Activated T-helper 1 cell treated with anti-CD3 and anti-CD28 coated beads, Interleukin-12 subunit alpha, Interleukin-12 subunit beta, Interleukin-2, Interleukin-4 antibody, amounts not matched to agents 30 ng/mL and 10 ng/mL and 1 ng/mL, durations not matched to agents 14 hours and 24 hours and 36 hours (primary cell): ENCODE data around the gene SCAANT1. TPM values are rescaled to one million over a fixed set of nuclear protein-coding genes. Genes with fewer than 3 reads are reported as not detected.

Experiments used
- DNase-seq: peaks from one replicate; pipeline ENCODE4 v3.0.0; 2021; ENCODE audit warnings: low spot score
- H3K27ac Mint-ChIP-seq: one replicate; pipeline ENCODE4 v1.8.0; 2021; ENCODE audit warnings: mild to moderate bottlenecking, mixed read lengths
- H3K27me3 Mint-ChIP-seq: one replicate; pipeline ENCODE4 v1.8.0; 2022; ENCODE audit warnings: mild to moderate bottlenecking, moderate library complexity, mixed read lengths; ENCODE audit not compliant: insufficient read depth
- H3K36me3 Mint-ChIP-seq: one replicate; pipeline ENCODE4 v1.8.0; 2021; ENCODE audit warnings: low read depth, mixed read lengths
- H3K4me1 Mint-ChIP-seq: one replicate; pipeline ENCODE4 v1.8.0; 2021; ENCODE audit warnings: low read depth, mixed read lengths
- H3K4me3 Mint-ChIP-seq: one replicate; pipeline ENCODE4 v1.8.0; 2021; ENCODE audit warnings: mild to moderate bottlenecking, moderate library complexity, mixed read lengths
- H3K9me3 Mint-ChIP-seq: one replicate; pipeline ENCODE4 v1.8.0; 2021; ENCODE audit warnings: mixed read lengths
- intact Hi-C: fragments of 100-400 bp; cut with micrococcal nuclease; formaldehyde crosslinking; loops from one replicate; pipeline ENCODE4 v1.15.1; 2024
- total RNA-seq: library from RNA; stranded (reverse); gene quantifications from 2 replicates; pipeline ENCODE4 v1.2.3, GENCODE V29; 2022

Gene SCAANT1
- total RNA-seq, 1 donor from 2014 or later = not detected

DNA sequence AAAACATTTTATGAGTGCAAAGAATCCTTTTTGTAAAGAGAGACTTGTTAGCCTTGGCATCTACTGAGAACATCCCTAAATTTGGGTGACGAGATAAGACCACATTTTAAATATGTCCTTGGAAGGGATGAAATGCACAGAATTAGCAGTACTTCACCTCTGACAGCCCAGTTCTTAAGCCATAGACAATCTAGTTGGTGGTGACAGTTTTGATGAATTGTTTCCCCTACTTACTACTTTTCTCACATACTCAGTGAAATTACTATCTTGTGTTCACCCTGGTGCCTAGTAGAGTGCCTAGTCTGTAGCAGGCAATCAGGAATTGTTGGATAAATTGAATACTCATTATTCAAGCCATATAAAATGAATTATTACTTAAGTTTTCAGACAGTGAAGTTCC, 3.4 kb downstream of the SCAANT1 start:
- Mint-ChIP-seq H3K9me3 (no peaks in the 10 kb centered on the region), H3K27ac (no peak overlapping the region), H3K4me1 (peaks cover 37% of the 10 kb centered on the region), H3K27me3 (peaks cover 2% of the 10 kb centered on the region), H3K36me3 (peaks cover 11% of the 10 kb centered on the region), H3K4me3 (no peak overlapping the region)
- no peak for DNase-seq
- intact Hi-C loops = no loop called here

DNA sequence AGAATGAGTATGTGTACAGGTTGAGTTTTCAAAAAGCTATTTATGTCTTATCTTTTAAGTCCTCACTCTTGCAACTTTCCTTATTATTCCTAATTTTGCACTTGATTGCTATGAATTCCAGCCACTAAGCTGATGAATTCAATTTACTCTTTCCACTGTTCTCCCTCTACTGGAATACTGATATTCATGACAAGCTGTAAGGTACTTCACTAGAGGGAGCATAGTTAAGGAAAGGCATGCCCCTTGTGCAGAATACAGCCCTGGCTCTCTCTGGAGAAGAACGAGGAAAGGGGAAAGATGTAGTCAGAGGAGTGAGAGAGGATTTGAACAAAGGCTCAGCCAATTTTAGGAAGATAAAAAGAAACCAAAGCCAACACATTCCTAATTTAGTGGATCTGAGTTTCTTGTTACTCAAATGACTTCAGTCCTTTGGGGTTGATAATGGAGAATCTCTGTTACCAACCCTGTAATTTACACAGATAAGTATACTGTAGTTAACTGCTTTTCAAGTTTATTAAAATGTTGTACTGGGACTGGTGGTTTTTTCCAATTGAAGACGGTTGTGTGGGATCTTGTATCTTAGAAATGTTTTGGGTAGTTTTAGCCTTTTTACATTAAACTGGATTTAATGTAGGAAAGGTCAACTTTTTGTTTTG, 4.0 kb downstream of the SCAANT1 start:
- Mint-ChIP-seq H3K9me3 (no peaks in the 10 kb centered on the region), H3K27me3 (peaks cover 2% of the 10 kb centered on the region), H3K27ac (no peak overlapping the region), H3K36me3 (peaks cover 9% of the 10 kb centered on the region), H3K4me1 (peaks cover 32% of the 10 kb centered on the region), H3K4me3 (no peak overlapping the region)
- intact Hi-C loops = no loop called here
- no peak for DNase-seq

DNA sequence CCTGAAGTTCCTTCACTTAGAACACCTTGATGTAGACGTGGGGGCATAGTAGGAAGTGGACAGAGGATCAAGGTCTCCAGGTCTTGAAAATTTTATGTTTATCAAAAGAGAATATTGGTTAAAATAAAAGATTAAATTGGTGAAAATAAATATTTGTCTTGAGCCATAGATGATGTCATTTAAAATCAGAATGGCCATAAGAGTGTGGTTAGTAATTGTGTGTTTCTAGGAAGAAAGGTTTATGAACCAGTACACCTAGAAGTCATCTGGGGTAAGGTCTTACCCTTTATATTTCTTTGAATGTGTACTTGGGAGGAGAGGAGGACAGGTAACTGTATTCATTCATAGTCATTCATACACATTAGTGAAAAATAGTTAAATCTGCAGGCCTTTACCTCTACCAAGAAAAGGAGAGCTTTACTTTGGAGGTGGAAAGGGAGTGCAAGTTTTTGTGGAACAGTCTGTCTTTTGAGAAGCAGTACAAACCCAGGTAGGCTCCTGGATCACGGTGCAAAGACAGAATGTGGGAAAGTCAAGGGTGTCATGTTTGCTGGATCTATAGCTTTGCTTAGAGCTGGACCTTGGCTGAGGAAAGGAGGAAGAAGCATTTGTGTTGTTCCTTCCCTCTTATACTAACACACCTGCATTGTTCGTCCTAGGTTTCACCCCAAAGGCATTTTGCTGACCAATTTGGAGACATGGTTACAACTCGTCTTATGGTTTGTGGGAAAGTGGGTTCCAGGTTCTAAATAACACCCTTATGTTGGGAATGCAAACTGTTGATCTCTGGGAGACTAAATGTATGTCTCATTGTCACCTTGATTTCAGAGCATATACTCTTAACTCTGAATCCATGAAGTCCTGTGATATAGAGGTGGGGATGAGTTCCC, 6.2 kb downstream of the SCAANT1 start:
- intact Hi-C loops = no loop called here
- Mint-ChIP-seq H3K4me1 (peaks cover 20% of the 10 kb centered on the region), H3K36me3 (peaks cover 18% of the 10 kb centered on the region), H3K4me3 (no peak overlapping the region), H3K27ac (no peak overlapping the region), H3K9me3 (no peaks in the 10 kb centered on the region), H3K27me3 (no peaks in the 10 kb centered on the region)
- no peak for DNase-seq

DNA sequence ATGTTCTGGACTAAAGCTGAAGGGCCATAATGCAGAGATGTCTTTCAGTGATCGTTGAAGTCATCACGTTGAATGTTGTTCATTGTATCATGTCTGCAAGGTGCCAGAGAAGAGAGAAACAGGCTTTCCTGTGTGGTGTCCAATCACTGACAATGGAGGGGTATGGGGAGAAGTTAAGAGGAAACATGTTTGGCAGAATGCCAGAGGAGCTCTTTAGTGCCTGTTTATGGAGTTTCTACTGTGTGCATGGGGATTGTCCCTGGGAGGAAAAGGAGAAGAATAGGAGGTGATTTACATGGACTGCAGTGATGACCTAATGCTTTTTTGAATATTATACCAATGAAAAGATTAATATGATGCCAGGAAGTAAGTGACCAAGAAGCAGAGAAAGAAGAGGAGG, 11.7 kb downstream of the SCAANT1 start:
- Mint-ChIP-seq H3K9me3 (no peaks in the 10 kb centered on the region), H3K36me3 (peaks cover 38% of the 10 kb centered on the region), H3K4me1 (peaks cover 36% of the 10 kb centered on the region), H3K4me3 (no peak overlapping the region), H3K27me3 (no peaks in the 10 kb centered on the region), H3K27ac (peak overlapping the region; percentile 32)
- DNase-seq = no peak
- intact Hi-C loops = loop anchor here (1.0 kb wide), 1 partner anchor 10 kb away; no protein-coding TSS in a partner anchor

DNA sequence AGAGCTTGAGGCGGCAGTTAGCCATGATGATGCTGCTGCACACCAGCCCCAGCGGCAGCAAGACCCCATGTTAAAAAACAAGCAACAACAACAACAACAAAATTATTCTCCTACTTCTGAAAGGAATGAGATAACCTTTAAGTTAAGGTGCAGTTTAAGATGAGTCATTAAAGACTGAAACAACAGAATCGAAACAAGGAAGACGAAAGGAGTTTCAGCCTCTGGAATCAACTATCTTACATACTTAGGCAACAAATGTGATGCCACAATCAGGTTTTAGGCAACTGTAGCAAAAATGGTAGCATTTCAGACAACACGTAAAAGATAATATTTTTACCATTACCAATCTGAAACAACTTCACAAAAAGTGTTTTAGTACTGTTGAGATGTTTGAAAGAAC, 12.2 kb downstream of the SCAANT1 start:
- peaks cover 38% of the 10 kb centered on the region for H3K36me3 Mint-ChIP-seq
- H3K9me3 Mint-ChIP-seq = no peaks in the 10 kb centered on the region
- peaks cover 41% of the 10 kb centered on the region for H3K4me1 Mint-ChIP-seq
- intact Hi-C loops = loop anchor here (1.0 kb wide), 1 partner anchor 10 kb away; no protein-coding TSS in a partner anchor
- H3K4me3 Mint-ChIP-seq = no peak overlapping the region
- peak overlapping the region; percentile 77 for H3K27ac Mint-ChIP-seq
- no peak for DNase-seq
- H3K27me3 Mint-ChIP-seq = no peaks in the 10 kb centered on the region

DNA sequence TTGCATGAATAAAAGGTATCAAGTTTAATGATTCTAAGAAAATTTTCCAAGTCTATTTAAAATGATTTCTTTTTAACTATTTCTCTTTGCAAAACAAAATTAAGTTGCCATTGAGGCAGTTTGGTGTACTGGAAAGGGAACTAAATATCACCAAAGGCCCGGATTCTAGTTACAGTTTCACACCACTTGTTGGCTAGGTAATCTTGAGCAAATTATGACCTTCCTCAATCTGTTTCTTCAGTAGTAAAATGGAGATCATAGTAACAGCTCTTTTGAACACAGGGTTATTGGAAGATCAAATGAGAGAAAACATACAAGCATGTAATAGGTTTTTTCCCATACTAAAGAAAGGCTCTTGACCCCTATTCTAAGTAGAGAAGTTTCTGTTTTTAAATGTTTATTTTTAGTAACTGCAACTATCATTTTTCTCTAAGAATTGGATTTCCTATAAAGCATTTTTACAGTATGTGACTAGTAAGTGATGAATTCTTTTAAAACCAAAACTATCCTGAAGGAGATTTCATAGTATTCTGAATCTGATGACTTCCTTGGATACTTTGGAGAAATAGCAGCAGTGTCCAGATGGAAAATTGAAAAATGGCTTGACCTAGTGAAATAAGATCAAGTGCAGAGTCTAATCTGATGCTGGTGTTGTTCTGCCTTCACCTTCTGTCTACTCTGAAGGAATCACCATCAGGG, 15.7 kb downstream of the SCAANT1 start:
- Mint-ChIP-seq H3K27ac (no peak overlapping the region), H3K4me3 (no peak overlapping the region), H3K9me3 (no peaks in the 10 kb centered on the region), H3K4me1 (peaks cover 57% of the 10 kb centered on the region), H3K36me3 (peaks cover 34% of the 10 kb centered on the region), H3K27me3 (no peaks in the 10 kb centered on the region)
- intact Hi-C loops = no loop called here
- no peak for DNase-seq

DNA sequence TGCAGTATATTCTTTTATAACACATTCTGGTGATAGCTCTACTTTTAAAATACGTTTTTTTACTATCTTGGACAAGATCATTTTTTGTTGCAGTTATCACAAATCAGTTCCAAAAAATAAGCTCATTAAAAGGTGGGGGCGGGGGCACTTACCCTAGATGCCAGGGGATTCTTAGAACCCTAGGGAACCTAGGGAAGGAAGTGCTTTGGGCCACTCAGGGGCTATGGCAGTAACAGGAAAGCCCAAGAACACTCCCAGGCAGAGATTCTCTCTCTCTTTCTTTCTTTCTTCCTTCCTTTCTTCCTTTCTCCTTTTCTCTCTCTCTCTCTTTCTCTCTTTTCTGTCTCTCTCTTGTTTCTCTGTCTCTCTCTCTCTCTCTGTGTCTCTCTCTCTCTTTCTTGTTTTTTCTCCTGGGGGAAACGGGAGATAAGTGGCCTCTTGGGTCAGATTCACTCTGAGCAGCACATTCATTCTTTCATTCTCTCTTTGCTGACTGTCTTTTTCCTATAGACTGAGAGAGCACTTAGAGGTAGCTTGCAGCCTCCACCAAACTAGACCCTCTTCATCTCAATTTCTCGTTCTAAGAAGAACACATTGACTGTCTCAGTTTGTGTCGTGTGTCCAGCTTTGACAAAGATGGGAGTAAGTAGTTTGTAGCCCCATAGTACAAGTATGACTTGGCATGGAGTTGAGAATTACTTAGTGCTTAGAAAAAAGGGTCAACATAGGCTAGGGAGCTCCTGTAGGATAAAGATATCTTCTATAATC, 16.6 kb downstream of the SCAANT1 start:
- no peak for DNase-seq
- intact Hi-C loops = no loop called here
- peaks cover 55% of the 10 kb centered on the region for H3K4me1 Mint-ChIP-seq
- no peak overlapping the region for H3K4me3 Mint-ChIP-seq
- H3K36me3 Mint-ChIP-seq = peaks cover 31% of the 10 kb centered on the region
- peak overlapping the region; percentile 87 for H3K27ac Mint-ChIP-seq
- H3K27me3 Mint-ChIP-seq = no peaks in the 10 kb centered on the region
- H3K9me3 Mint-ChIP-seq = no peaks in the 10 kb centered on the region

DNA sequence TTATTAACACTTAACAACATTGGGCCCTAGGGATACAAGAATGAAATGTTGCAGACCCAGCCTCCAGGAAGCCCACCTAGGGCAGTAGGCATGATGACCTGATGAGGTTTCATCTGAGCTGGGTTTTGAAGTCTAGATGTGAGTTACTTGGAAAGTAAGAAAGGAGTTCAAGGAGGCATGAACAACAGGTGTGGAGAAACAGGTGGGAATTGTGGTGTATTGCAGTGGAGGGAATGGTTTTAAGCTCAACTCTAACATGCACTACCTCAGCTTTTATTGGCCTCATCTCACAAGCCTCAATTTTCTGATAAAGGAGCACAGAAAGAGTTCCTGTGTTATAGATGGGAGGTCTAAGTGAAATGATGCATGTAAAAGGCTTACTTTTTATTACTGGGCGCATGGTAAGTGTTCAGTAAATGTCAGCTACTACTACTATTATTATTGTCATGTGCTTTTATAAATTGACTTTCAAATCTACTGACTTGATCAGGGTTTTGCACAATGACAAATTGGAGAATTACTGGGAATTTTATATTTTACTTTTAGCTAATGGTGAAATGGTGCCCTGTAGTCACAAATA, 19.3 kb downstream of the SCAANT1 start:
- peaks cover 45% of the 10 kb centered on the region for H3K4me1 Mint-ChIP-seq
- intact Hi-C loops = no loop called here
- H3K27ac Mint-ChIP-seq = no peak overlapping the region
- H3K9me3 Mint-ChIP-seq = no peaks in the 10 kb centered on the region
- H3K36me3 Mint-ChIP-seq = peaks cover 14% of the 10 kb centered on the region
- no peaks in the 10 kb centered on the region for H3K27me3 Mint-ChIP-seq
- no peak overlapping the region for H3K4me3 Mint-ChIP-seq
- no peak for DNase-seq

DNA sequence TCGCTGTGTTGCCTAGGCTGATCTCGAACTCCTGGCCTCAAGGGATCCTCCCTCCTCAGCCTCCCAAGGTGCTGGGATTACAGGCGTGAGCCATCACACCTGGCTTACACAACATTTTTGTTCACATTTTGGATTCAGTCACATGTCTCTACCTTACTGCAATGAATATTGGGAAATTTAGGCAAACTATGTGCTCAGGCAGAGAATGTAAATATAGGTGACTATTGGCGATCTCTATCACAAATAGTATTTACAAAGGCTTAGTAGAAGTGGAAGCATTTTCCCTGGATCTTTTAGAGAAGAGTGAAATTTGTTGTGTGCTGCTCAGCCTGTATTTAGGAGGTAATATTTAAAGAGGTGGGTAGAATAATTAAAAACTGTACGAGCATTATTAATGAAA, 20.7 kb downstream of the SCAANT1 start:
- no peaks in the 10 kb centered on the region for H3K27me3 Mint-ChIP-seq
- peaks cover 10% of the 10 kb centered on the region for H3K36me3 Mint-ChIP-seq
- DNase-seq = no peak
- H3K27ac Mint-ChIP-seq = no peak overlapping the region
- H3K4me3 Mint-ChIP-seq = no peak overlapping the region
- no peaks in the 10 kb centered on the region for H3K9me3 Mint-ChIP-seq
- H3K4me1 Mint-ChIP-seq = peaks cover 34% of the 10 kb centered on the region
- intact Hi-C loops = no loop called here

DNA sequence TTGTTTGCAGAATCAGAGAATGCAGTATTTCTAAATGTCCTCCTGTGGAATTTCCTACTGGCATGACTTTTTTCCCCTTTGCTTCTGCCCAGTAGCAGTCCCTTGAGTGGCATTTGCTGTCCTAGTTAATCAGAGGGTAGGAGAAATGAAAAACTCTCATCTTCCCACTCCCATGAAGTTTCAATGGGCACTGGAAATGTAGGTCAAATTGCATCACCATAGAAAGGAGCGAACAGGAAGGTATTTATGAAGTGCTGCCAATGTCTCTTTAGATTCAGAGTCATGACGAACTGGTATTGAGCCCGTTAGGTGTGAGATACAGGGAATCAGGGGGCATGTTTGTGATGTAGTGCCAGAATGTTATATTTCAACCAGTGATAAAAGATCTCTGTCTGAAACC, 25.3 kb downstream of the SCAANT1 start:
- H3K27ac Mint-ChIP-seq = no peak overlapping the region
- H3K4me3 Mint-ChIP-seq = no peak overlapping the region
- no peaks in the 10 kb centered on the region for H3K27me3 Mint-ChIP-seq
- no peaks in the 10 kb centered on the region for H3K9me3 Mint-ChIP-seq
- H3K4me1 Mint-ChIP-seq = peaks cover 19% of the 10 kb centered on the region
- intact Hi-C loops = no loop called here
- no peak for DNase-seq
- peaks cover 8% of the 10 kb centered on the region for H3K36me3 Mint-ChIP-seq

DNA sequence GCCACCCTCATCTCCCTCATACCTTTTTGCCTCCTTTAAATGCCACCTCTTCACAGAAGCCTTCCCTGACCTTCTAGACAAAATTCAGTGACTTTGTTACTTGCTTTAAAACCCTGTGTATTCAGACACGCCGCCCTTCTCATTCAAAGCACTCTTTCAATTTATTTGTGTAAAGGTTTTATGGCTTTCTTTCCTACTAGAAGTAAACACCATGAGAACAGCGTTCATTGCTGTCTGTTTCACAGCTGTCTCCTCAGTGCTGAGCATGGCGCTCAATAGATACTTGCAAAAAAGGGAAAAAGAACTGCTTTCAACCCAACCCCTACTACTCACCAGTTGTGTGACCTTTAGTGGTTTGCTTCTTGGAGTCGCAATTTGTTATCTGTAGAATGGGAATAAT, 31.5 kb downstream of the SCAANT1 start:
- H3K27me3 Mint-ChIP-seq = no peaks in the 10 kb centered on the region
- intact Hi-C loops = no loop called here
- H3K4me3 Mint-ChIP-seq = no peak overlapping the region
- no peak overlapping the region for H3K27ac Mint-ChIP-seq
- DNase-seq = no peak
- H3K9me3 Mint-ChIP-seq = no peaks in the 10 kb centered on the region
- H3K4me1 Mint-ChIP-seq = peaks cover 53% of the 10 kb centered on the region
- H3K36me3 Mint-ChIP-seq = peaks cover 14% of the 10 kb centered on the region

DNA sequence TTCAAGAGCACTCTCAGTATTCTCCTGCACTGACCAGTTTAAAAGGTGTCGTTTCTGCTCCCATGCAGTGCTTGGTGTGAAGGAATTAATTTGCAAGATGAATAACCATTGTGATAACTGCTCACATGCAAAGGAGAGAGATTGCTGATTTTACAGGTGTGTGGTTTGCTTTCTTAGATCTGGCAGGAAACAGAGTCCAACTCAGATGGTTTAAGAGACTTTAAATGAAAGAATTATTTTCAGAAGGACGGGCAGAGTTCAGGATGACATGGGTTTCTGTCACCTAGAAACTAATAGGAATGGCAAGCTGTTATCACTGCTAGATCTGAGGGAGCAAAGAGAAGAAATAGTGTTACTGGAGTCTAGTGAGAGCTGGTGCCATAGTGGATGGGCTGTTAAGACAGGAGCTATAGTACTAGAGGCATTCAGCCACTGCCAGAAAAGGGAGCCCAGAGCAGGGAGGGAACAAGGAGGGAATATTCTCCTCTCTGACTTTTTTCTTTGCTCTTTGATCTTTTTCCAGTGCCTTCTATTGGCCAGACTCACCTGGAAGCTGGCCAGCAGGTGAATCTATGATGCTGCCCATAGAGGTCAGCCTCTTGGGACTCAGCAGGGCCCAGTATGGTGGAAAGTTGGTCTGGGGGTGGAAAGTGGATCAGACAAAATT, 33.7 kb downstream of the SCAANT1 start:
- no peak overlapping the region for H3K4me3 Mint-ChIP-seq

More for the DNA sequence above, 33.7 kb downstream of the SCAANT1 start:
- H3K9me3 Mint-ChIP-seq = no peaks in the 10 kb centered on the region
- DNase-seq = no peak
- H3K36me3 Mint-ChIP-seq = peaks cover 8% of the 10 kb centered on the region
- no peaks in the 10 kb centered on the region for H3K27me3 Mint-ChIP-seq
- peaks cover 48% of the 10 kb centered on the region for H3K4me1 Mint-ChIP-seq
- peak overlapping the region; percentile 15 for H3K27ac Mint-ChIP-seq
- intact Hi-C loops = no loop called here
